Measurements from ENCODE around the gene NOVA2.

NOVA2 gene

DNA sequence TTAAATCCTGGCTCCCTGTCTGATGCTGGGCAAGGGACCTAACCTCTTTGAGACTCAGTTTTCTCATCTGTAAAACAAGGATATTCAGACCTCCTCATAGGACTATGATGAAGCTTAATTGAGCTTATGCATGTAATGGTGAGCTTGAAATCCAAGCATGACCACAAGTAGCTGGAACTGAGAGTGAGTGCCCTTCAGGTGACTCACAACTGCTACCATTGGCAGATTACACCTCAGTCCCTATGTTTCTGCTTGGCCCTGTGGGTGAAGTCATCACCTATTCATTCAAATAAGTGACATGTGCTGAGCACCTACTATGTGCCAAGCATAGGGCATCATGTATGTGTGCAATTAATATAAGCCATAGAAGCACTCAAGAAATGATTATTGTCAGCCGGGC is 25.7 kb downstream of the NOVA2 start:
- no peak overlapping the region for H3K27ac ChIP-seq
- TF ChIP-seq, protein P1, sequence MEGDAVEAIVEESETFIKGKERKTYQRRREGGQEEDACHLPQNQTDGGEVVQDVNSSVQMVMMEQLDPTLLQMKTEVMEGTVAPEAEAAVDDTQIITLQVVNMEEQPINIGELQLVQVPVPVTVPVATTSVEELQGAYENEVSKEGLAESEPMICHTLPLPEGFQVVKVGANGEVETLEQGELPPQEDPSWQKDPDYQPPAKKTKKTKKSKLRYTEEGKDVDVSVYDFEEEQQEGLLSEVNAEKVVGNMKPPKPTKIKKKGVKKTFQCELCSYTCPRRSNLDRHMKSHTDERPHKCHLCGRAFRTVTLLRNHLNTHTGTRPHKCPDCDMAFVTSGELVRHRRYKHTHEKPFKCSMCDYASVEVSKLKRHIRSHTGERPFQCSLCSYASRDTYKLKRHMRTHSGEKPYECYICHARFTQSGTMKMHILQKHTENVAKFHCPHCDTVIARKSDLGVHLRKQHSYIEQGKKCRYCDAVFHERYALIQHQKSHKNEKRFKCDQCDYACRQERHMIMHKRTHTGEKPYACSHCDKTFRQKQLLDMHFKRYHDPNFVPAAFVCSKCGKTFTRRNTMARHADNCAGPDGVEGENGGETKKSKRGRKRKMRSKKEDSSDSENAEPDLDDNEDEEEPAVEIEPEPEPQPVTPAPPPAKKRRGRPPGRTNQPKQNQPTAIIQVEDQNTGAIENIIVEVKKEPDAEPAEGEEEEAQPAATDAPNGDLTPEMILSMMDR (conservative IDR thresholded peaks at IDR 0.05), result no peak

DNA sequence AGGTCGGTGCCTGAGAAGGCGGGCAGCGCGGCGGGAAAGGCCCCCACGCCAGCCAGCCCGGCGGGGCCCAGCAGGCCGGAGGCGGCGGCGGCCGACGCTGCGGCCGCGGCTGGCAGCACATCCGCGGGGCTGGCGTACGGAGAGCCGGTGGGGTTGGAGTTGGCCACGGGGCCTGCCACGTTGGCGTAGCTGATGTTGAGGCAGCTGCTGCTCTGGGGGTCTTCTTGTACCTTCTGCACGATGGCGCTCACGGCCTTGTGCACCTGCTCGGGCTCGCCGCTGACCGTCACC is 33.2 kb downstream of the NOVA2 start:
- TF ChIP-seq, protein P1 (conservative IDR thresholded peaks at IDR 0.05), result no peak
- H3K27ac ChIP-seq, result no peak overlapping the region

DNA sequence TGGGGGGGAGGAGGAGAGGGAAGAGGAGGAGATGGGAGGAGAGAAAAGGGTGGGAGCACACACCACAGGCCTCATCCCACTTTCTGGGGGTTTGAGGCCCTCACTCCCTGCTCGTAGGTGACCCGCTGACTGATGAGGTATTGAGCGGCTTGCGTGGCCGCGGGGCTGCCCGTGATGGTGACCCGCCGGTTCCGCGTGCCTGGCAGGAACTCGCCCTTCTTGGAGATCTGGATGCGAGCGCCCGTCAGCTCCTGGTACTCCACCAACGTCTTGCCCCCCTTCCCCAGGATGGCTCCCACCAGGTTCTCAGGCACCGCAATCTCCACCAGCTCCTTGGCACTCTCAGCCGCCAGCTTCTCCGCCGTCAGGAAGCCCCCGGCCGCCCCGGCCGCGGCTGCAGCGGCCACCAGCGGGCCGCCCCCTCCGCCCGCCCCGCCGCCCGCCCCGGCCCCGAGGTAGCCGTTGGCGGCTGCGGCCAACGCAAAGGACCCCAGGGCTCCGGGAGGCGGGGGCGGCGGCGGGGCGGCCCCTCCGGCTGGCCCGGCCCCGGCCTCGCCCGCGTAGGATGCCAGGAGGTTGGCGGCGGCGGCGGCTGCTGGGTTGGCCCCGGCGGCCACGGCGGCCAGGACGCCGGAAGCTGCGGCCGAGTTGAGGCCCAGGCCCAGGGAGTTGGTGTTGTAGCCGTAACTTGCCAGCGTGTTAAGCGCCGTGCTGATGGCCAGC is 33.7 kb downstream of the NOVA2 start:
- H3K27ac ChIP-seq, result no peak overlapping the region
- TF ChIP-seq, protein P1 (conservative IDR thresholded peaks at IDR 0.05), result no peak

DNA sequence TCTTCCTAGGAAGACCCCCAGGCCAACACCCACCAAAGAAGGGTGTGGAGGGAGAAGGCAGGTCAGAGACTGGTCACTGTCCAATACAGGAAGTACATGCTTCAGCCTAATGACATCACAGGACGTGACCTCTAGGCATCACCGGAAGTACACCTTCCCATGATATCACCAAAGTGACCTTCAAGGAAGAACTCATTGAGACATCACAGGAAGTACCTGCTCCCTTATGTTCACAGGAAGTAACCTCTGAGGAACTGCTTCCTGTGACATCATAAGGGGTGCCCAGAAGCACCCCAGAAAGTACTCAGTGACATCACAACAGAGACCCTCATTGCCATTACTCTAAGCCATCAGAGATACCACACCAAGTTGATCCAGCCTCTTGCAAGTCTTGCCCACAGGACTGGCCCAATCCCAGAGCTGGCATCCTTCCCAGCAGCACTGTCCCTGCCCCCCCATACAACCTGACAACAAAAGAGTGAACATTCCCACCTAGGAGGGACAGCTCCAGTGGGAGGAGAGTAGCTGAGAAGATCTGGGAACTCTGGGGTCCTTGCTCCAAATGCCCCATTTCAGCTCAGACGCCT is 34.8 kb downstream of the NOVA2 start:
- TF ChIP-seq, protein P1 (conservative IDR thresholded peaks at IDR 0.05), result no peak
- no peak overlapping the region for H3K27ac ChIP-seq

DNA sequence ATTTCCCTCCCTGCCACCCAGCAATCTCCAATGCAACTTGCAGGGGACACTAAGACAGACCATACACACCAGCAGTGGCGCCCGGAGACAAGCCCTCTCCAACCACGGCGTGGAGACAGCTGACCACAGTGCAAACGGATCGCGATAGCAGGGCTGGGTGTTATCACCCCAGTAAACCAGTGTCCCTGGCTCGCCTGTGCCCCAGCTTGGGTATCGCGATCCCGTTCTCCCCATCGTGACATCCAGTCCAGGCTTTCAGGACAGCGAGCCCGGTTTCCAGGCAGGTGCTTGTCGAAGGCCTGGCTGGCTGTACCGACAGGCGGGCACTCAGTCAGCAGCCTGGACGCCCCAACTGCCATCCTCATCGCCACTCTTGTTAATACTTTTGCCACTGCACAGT is 38.4 kb downstream of the NOVA2 start:
- TF ChIP-seq, protein P1 (conservative IDR thresholded peaks at IDR 0.05), result no peak

DNA sequence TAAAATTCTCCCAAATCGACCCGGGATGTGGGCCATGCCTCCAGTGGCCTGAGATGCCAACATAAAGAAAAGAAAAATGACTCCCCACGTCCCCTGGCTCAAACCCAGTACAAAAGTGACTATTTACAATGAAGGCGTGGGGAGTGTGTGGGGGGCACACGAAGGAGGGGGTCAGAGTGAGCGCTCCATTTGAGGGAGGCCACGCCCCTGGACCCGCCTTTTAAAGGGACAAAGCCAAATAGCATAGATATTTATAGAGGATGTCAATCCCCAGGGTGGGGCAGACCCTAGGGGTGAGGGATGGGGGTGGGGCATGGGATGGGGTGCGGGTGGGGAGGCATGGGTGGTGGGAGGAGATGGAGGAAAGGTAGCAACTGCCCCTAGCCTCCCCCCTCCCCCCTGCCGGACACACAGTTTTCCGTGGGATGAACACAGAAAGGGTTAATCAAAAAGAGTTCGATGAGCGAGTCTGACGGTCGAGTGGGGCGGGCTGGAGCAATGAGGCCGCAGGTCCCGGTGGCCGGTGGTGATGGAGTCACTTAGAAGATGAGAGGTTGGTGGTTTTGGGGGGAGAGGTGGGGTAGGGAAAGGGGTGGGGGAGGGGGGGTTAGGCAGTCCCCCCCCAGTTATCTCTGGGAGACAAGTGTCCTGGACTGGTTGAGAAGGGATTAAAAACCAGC is 39.0 kb downstream of the NOVA2 start:
- TF ChIP-seq, protein P1 (conservative IDR thresholded peaks at IDR 0.05), result no peak
- H3K27ac ChIP-seq, result no peak overlapping the region

More for the DNA sequence above, 38.4 kb downstream of the NOVA2 start:
- no peak overlapping the region for H3K27ac ChIP-seq

DNA sequence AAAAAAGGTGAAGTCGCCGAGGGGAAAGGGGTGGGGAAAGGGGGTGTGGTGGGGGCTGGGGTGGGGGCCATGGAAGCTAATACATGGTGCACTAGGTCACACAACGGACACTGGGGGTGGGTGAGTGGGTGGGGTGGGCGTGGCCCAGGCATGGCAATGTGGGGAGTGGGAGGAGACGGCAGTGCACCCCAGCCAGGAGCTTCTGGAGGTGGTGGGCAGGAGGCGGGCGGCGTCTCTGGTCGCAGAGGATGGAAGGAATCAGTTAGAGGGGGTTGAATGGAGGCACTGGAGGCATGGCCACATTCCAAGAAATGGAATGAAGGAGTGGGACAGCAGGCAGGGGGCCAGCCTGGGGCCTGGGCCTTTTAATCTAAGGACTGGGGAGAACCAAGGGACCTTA is 39.9 kb downstream of the NOVA2 start:
- H3K27ac ChIP-seq, result no peak overlapping the region
- TF ChIP-seq, protein P1 (conservative IDR thresholded peaks at IDR 0.05), result no peak

All from VCaP (cell line).